Measurements from ENCODE around the gene PLCD3. TPM values are rescaled to one million over a fixed set of nuclear protein-coding genes. Genes with fewer than 3 reads are reported as not detected.

The PLCD3 gene
- polyA plus RNA-seq, 1 donor (not counting 4 experiments of a cell fraction or from before 2014, with no cell fraction given), result 53.3 TPM

DNA sequence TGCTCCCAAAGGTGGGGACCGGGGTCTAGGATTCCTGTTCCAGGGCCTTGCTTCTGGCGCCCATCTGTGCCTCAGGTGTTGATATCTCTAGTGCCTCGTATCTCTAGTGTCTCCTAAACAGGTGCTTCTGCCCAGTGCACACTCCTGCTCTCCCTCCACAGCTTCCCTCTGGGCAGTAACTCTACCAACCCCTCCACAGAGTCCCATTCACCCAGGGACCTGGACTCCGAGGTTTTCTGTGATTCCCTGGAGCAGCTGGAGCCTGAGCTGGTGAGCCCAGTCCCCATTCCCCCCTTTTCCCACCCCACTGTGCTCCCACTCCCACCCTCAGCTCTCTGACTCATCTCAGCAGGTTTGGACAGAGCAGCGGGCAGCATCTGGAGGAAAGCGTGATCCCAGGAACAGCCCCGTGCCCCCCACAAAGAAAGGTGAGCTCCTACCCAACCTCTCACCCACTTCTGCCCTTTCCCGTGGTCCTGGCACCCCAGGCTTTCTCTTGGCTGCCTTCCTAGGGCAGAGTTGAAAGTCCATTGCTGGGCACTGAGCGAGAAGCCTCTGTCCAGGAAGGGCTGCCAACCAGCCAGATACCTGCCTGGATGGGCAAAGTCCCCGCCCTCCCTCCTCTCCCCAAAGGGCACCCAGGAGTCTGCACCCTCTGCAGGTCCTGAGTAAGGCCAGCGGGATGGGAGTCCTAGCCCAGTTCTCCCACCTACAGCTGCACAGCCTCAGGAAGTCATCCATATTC is 5.4 kb upstream of the PLCD3 start:
- no peak overlapping the region for H3K27ac ChIP-seq (ENCODE audit: control insufficient read depth, insufficient read depth, low read length)
- dilution Hi-C loops (cut with MboI; ENCODE audit: extremely low pct_ligation_motif_present, low sequenced_read_pairs), result no loop called here
- no peaks in the 10 kb centered on the region for H3K79me2 ChIP-seq (ENCODE audit: control insufficient read depth, insufficient read depth, low read length)
- no peaks in the 10 kb centered on the region for H3K9me1 ChIP-seq (ENCODE audit: control insufficient read depth, extremely low read depth, insufficient read depth, low read length)
- no peak overlapping the region for H3K4me2 ChIP-seq (ENCODE audit: control insufficient read depth, extremely low read depth, insufficient read depth, low read depth, low read length)
- H2AFZ ChIP-seq (ENCODE audit: control insufficient read depth, low read length), result no peak overlapping the region
- H3K36me3 ChIP-seq (ENCODE audit: control insufficient read depth in 2 of 2, extremely low read depth in 1 of 2, insufficient read depth in 2 of 2, low read length in 2 of 2), result no peaks in the 10 kb centered on the region
- TF ChIP-seq EZH2 (IDR thresholded peaks at IDR 0.05; ENCODE audit: low read length) (no peak), CTCF (optimal IDR thresholded peaks at IDR 0.05 in 1 of 3, IDR thresholded peaks at IDR 0.05 in 1 of 3, conservative IDR thresholded peaks at IDR 0.05 in 1 of 3; ENCODE audit: extremely low read depth in 1 of 3, insufficient read depth in 2 of 3, low read length in 3 of 3) (no peak)
- no peaks in the 10 kb centered on the region for H3K9me3 ChIP-seq (ENCODE audit: control insufficient read depth, low read depth, low read length)
- H4K20me1 ChIP-seq (ENCODE audit: control insufficient read depth, extremely low read depth, insufficient read depth, low read length), result no peaks in the 10 kb centered on the region
- FAIRE-seq (no peak), DNase-seq (ENCODE audit: low read depth, low spot score) (no peak)
- no peak overlapping the region for H3K9ac ChIP-seq (ENCODE audit: control insufficient read depth, extremely low read depth, insufficient read depth, low read length)
- H3K27me3 ChIP-seq (ENCODE audit: control insufficient read depth, extremely low read depth, insufficient read depth, low read length), result no peaks in the 10 kb centered on the region
- H3K4me3 ChIP-seq (ENCODE audit: control insufficient read depth in 2 of 3, extremely low read depth in 1 of 3, insufficient read depth in 2 of 3, low read depth in 1 of 3, low read length in 3 of 3), result no peak overlapping the region
- peaks cover 12% of the 10 kb centered on the region for H3K4me1 ChIP-seq (ENCODE audit: control insufficient read depth, extremely low read depth, insufficient read depth, low read length)

GRCh38 chr17:45136846-45137560 is 4.7 kb upstream of the PLCD3 start:
- no peaks in the 10 kb centered on the region for H3K27me3 ChIP-seq (ENCODE audit: control insufficient read depth, extremely low read depth, insufficient read depth, low read length)
- no peaks in the 10 kb centered on the region for H3K9me3 ChIP-seq (ENCODE audit: control insufficient read depth, low read depth, low read length)
- DNase-seq (ENCODE audit: low read depth, low spot score) (no peak), FAIRE-seq (no peak)
- H3K4me3 ChIP-seq (ENCODE audit: control insufficient read depth in 2 of 3, extremely low read depth in 1 of 3, insufficient read depth in 2 of 3, low read depth in 1 of 3, low read length in 3 of 3), result no peak overlapping the region
- no peaks in the 10 kb centered on the region for H3K9me1 ChIP-seq (ENCODE audit: control insufficient read depth, extremely low read depth, insufficient read depth, low read length)
- peaks cover 1% of the 10 kb centered on the region for H3K79me2 ChIP-seq (ENCODE audit: control insufficient read depth, insufficient read depth, low read length)
- H3K9ac ChIP-seq (ENCODE audit: control insufficient read depth, extremely low read depth, insufficient read depth, low read length), result no peak overlapping the region
- H3K4me2 ChIP-seq (ENCODE audit: control insufficient read depth, extremely low read depth, insufficient read depth, low read depth, low read length), result no peak overlapping the region
- H2AFZ ChIP-seq (ENCODE audit: control insufficient read depth, low read length), result no peak overlapping the region
- peaks cover 12% of the 10 kb centered on the region for H3K4me1 ChIP-seq (ENCODE audit: control insufficient read depth, extremely low read depth, insufficient read depth, low read length)
- TF ChIP-seq EZH2 (IDR thresholded peaks at IDR 0.05; ENCODE audit: low read length) (no peak), CTCF (optimal IDR thresholded peaks at IDR 0.05 in 1 of 3, IDR thresholded peaks at IDR 0.05 in 1 of 3, conservative IDR thresholded peaks at IDR 0.05 in 1 of 3; ENCODE audit: extremely low read depth in 1 of 3, insufficient read depth in 2 of 3, low read length in 3 of 3) (no peak)
- no peak overlapping the region for H3K27ac ChIP-seq (ENCODE audit: control insufficient read depth, insufficient read depth, low read length)
- no peaks in the 10 kb centered on the region for H3K36me3 ChIP-seq (ENCODE audit: control insufficient read depth in 2 of 2, extremely low read depth in 1 of 2, insufficient read depth in 2 of 2, low read length in 2 of 2)
- no peaks in the 10 kb centered on the region for H4K20me1 ChIP-seq (ENCODE audit: control insufficient read depth, extremely low read depth, insufficient read depth, low read length)
- dilution Hi-C loops (cut with MboI; ENCODE audit: extremely low pct_ligation_motif_present, low sequenced_read_pairs), result no loop called here
